ENCODE data around the gene CTXN1.

DNA sequence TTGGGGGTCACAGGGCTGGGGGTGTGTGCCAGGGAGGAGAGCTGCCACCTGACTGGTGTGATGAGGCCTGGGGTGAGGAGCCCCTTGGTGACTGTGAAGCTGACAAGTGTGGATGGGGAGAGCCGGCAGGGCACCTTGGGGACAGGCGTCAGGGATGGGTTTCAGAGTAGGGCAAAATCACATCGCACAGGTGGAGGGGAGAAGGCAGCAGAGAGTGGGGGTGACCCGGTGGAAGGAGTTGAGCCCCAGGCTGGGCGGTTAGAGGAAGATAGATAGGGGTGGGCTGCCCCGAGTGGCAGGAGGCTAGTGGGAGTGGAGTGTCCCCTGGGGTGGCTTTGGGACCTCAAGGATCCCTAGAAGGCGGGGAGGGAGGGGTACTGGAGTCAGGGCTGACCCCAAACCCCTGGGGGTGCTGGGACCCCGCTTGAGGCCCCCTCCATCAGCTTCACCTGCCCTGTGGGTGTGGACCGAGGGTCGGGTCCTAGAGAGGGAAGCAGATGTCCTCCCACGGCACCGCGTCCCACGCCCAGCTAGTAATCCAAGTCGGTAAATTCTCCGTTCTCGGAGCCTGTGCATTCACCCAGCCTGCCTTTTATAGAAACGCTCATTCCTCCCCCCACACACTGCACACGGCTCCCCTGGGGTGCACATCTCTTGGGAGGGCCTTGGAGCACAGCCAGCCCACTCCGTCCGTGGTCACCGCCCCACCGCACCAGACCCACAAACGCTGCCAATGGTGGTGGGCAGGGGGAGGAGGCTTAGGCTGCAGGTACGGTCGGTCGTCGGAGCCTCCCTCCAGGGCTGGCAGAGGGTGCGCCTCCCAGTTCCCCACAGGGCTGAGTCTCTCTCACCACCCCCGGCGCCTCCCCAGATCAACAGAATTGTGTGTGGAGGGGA is 2.4 kb downstream of the CTXN1 start:
- TF ChIP-seq CTCF (IDR thresholded peaks at IDR 0.05; ENCODE audit: low read depth, low read length) (no peak), EZH2phosphoT487 (IDR thresholded peaks at IDR 0.05; ENCODE audit: low read depth) (no peak)

Data from OCI-LY3 (cell line).